Right cardiac atrium (tissue), 5 donors: ENCODE data around the gene NCL. TPM values are rescaled to one million over a fixed set of nuclear protein-coding genes. Genes with fewer than 3 reads are reported as not detected.
"Not testable (repeated sequence)": the region's sequence is repeated elsewhere in the genome, so short reads cannot be mapped to it uniquely, and the experiment has no call there.

Source experiments
- ATAC-seq, 2 donors: fragments of 200-7000 bp; cut with Tn5 transposase; one replicate each; pipeline versions ENCODE4 v1.8.0 to v1.9.1; 2020; ENCODE audit warnings: moderate library complexity in 2 of 2, mild to moderate bottlenecking in 1 of 2
- DNase-seq, 3 donors: peaks; one replicate each; pipeline ENCODE4 v3.0.0-alpha.2; 2020
- H3K27ac ChIP-seq: one replicate; pipeline ENCODE4 v1.5.1; 2013; ENCODE audit warnings: mild to moderate bottlenecking, low read length, control low read depth, moderate library complexity
- H3K27me3 ChIP-seq: one replicate; pipeline ENCODE4 v1.6.1; 2013; ENCODE audit not compliant: control insufficient read depth, insufficient read depth
- H3K4me1 ChIP-seq: one replicate; pipeline ENCODE4 v1.6.1; 2013; ENCODE audit warnings: low read length; ENCODE audit not compliant: control insufficient read depth, insufficient read depth
- H3K4me3 ChIP-seq: one replicate; pipeline ENCODE4 v1.5.1; 2013; ENCODE audit warnings: low read length, control low read depth
- H3K9me3 ChIP-seq: one replicate; pipeline ENCODE4 v1.6.1; 2013; ENCODE audit warnings: low read length; ENCODE audit not compliant: control insufficient read depth
- WGBS: extraction: QIAGEN DNeasy Blood & Tissue Kit; methylation state at CpG from one replicate; pipeline ENCODE4 v1.1.7; 2013; 5-methylcytosine and 5-hydroxymethylcytosine counted together
- intact Hi-C, 4 donors: fragments of 100-400 bp; cut with DNase I; formaldehyde crosslinking; loops; one replicate each; pipeline versions ENCODE4 v1.11.0 to v1.14.0; 2022 to 2023
- polyA plus RNA-seq: library from polyadenylated mRNA; stranded (reverse); fragments of 200-250 nt; gene quantifications from one replicate; pipeline ENCODE4 v1.2.3, GENCODE V29; 2013
- total RNA-seq, 4 donors: library from RNA; stranded (reverse); fragmentation: NEBNext Ultra II Directional; extraction: Animal tissue kit (Norgen Biotek cat#: 25700); gene quantifications; one replicate each; pipeline ENCODE4 v1.2.1, GENCODE V29; 2021
- donor health status: healthy with polysubstance abuse.
- donor health status: DM: no; HTN: yes; CAD: no.
- donor health status: DM: no; HTN: no; CAD: no.
- donor health status: DM: no; HTN: yes; CAD: no; lungs with severe emphysema.
- donor health status: DM: yes; HTN: yes; CAD: no.

Gene NCL
- total and polyA plus RNA-seq, 5 donors, result 122 to 327 (median 253) TPM

- intact Hi-C loops, result loop anchor here in 2 of 4 donors (10.0 kb wide), 1 partner anchor 352 kb away; no protein-coding TSS in a partner anchor
- ATAC-seq (no peak), DNase-seq (no peak)
- no peak overlapping the region for H3K27ac ChIP-seq
- H3K4me1 ChIP-seq, result no peaks in the 10 kb centered on the region
- H3K27me3 ChIP-seq, result no peaks in the 10 kb centered on the region
- no peaks in the 10 kb centered on the region for H3K9me3 ChIP-seq
- H3K4me3 ChIP-seq, result no peak overlapping the region
- WGBS, result 78% methylated on average over 6 of the region's 6 CpGs
Measured at GRCh38 chr2:231456295-231457004, 7.8 kb downstream of the NCL start.

DNA sequence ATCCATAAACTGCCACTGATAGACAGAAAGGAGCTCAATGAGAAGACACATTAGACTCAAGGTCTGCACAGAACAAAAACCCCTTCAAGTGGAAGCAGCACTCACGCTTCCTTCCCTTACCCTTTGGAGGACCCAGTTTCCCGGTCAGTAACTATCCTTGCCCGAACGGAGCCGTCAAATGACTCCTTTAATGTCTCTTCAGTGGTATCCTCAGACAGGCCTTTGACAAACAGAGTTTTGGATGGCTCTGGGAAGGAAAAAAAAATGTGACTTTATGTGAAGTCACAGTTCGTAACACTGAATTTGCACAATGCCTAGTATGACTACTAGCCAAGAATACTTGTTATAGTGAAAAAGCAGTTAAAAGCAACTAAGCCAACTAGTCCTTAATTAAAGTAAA lies 8.4 kb downstream of the NCL start:
- Histone ChIP-seq H3K4me1 (no peaks in the 10 kb centered on the region), H3K4me3 (no peak overlapping the region), H3K27ac (no peak overlapping the region), H3K27me3 (no peaks in the 10 kb centered on the region), H3K9me3 (no peaks in the 10 kb centered on the region)
- ATAC-seq, result no peak
- 88% methylated on average over 6 of the region's 6 CpGs for WGBS
- intact Hi-C loops, result loop anchor here in 2 of 4 donors (10.0 kb wide), 1 partner anchor 351 kb away; no protein-coding TSS in a partner anchor
- DNase-seq, result no peak

- Histone ChIP-seq H3K9me3 (no peaks in the 10 kb centered on the region), H3K4me3 (no peak overlapping the region), H3K4me1 (no peaks in the 10 kb centered on the region), H3K27ac (no peak overlapping the region), H3K27me3 (no peaks in the 10 kb centered on the region)
- DNase-seq (no peak), ATAC-seq (no peak)
- intact Hi-C loops, result loop anchor here in 2 of 4 donors (10.0 kb wide), 1 partner anchor 350 kb away; no protein-coding TSS in a partner anchor
- WGBS, result 84% methylated on average over 11 of the region's 11 CpGs
Measured at GRCh38 chr2:231455222-231455621, 9.1 kb downstream of the NCL start.

DNA sequence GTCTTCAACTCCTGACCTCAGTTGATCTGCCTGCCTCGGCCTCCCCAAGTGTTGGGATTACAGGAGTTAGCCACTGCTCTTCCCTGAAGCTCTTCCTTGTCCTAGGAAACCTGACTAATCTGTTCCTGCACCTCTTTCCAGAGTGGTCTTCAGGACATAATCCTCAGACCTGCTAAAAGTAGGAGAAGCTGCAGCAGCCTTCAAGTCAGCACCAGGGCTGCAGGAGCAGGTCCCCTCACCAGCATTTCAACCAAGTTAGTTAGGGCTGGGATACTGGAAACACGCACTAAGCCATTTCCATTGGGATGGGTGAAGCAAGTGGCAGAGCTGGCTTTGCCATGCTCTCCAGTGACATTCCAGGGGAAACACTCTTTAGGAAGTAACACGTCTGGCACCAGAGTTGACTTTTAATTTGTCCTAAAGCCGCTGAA lies 9.9 kb downstream of the NCL start:
- Histone ChIP-seq H3K4me3 (no peak overlapping the region), H3K9me3 (no peaks in the 10 kb centered on the region), H3K27me3 (no peaks in the 10 kb centered on the region), H3K27ac (no peak overlapping the region), H3K4me1 (no peaks in the 10 kb centered on the region)
- DNase-seq, result no peak
- intact Hi-C loops, result loop anchor here in 2 of 4 donors (5.0 to 10.0 kb wide), 2 partner anchors 227 to 350 kb away; no protein-coding TSS in a partner anchor
- no peak for ATAC-seq
- 76% methylated on average over 4 of the region's 4 CpGs for WGBS

- H3K27me3 ChIP-seq, result no peaks in the 10 kb centered on the region
- intact Hi-C loops, result loop anchor here in 2 of 4 donors (5.0 to 10.0 kb wide), 2 partner anchors 226 to 348 kb away; no protein-coding TSS in a partner anchor
- no peaks in the 10 kb centered on the region for H3K4me1 ChIP-seq
- DNase-seq (no peak), ATAC-seq (peak; percentile 22 to 31)
- H3K4me3 ChIP-seq, result no peak overlapping the region
- H3K9me3 ChIP-seq, result no peaks in the 10 kb centered on the region
- WGBS, result 71% methylated on average over 10 of the region's 10 CpGs
- no peak overlapping the region for H3K27ac ChIP-seq
Measured at GRCh38 chr2:231452799-231453508, 11.3 kb downstream of the NCL start.

- H3K9me3 ChIP-seq, result no peaks in the 10 kb centered on the region
- DNase-seq (no peak), ATAC-seq (no peak)
- no peaks in the 10 kb centered on the region for H3K27me3 ChIP-seq
- H3K4me1 ChIP-seq, result no peaks in the 10 kb centered on the region
- WGBS, result 92% methylated on average over 4 of the region's 4 CpGs
- no peak overlapping the region for H3K4me3 ChIP-seq
- intact Hi-C loops, result loop anchor here in 2 of 4 donors (5.0 to 10.0 kb wide), 2 partner anchors 223 to 346 kb away; no protein-coding TSS in a partner anchor
- H3K27ac ChIP-seq, result no peak overlapping the region
Measured at GRCh38 chr2:231450548-231450989, 13.7 kb downstream of the NCL start.

GRCh38 chr2:231449503-231450054 lies 14.7 kb downstream of the NCL start:
- no peak overlapping the region for H3K27ac ChIP-seq
- ATAC-seq (no peak), DNase-seq (no peak)
- H3K9me3 ChIP-seq, result no peaks in the 10 kb centered on the region
- H3K27me3 ChIP-seq, result no peaks in the 10 kb centered on the region
- intact Hi-C loops, result loop anchor here in 2 of 4 donors (5.0 to 10.0 kb wide), 2 partner anchors 222 to 345 kb away; no protein-coding TSS in a partner anchor
- 91% methylated on average over 4 of the region's 4 CpGs for WGBS
- H3K4me1 ChIP-seq, result no peaks in the 10 kb centered on the region
- H3K4me3 ChIP-seq, result no peak overlapping the region

DNA sequence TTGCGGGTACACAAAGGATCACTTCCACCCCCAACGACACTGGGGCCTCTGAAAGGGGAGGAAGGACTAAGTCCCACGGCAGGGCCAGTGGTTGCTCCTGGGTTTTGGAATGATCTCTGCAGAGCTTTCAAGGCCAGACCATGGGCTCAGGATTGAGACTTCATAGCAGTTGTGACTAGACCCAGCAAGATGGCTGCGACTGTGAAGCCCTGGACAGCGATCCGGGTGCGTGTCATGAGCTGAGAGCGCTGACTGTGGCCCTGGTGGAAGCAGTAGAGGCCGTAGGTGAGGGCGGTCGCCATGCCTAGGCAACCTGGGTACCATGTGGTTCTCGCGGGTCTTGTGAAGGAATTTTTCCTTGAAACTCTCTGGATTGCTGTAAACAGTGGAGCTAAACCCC lies 27.3 kb downstream of the NCL start:
- WGBS, result 89% methylated on average over 13 of the region's 13 CpGs
- Histone ChIP-seq H3K27me3 (no peaks in the 10 kb centered on the region), H3K4me3 (no peak overlapping the region), H3K9me3 (no peaks in the 10 kb centered on the region), H3K27ac (no peak overlapping the region), H3K4me1 (no peaks in the 10 kb centered on the region)
- ATAC-seq (no peak), DNase-seq (no peak)
- intact Hi-C loops, result no loop called here

GRCh38 chr2:231433990-231434389 lies 30.3 kb downstream of the NCL start:
- WGBS, result 77% methylated on average over 8 of the region's 8 CpGs
- Histone ChIP-seq H3K27ac (no peak overlapping the region), H3K4me1 (no peaks in the 10 kb centered on the region), H3K9me3 (no peaks in the 10 kb centered on the region), H3K4me3 (no peak overlapping the region), H3K27me3 (no peaks in the 10 kb centered on the region)
- no peak for ATAC-seq
- intact Hi-C loops, result no loop called here
- DNase-seq, result no peak

- H3K9me3 ChIP-seq, result no peaks in the 10 kb centered on the region
- H3K27ac ChIP-seq, result no peak overlapping the region
- WGBS, result 96% methylated on average over 4 of the region's 4 CpGs
- H3K4me3 ChIP-seq, result no peak overlapping the region
- intact Hi-C loops, result no loop called here
- ATAC-seq (no peak), DNase-seq (no peak)
- no peaks in the 10 kb centered on the region for H3K4me1 ChIP-seq
- no peaks in the 10 kb centered on the region for H3K27me3 ChIP-seq
Measured at GRCh38 chr2:231431606-231432005, 32.7 kb downstream of the NCL start.

DNA sequence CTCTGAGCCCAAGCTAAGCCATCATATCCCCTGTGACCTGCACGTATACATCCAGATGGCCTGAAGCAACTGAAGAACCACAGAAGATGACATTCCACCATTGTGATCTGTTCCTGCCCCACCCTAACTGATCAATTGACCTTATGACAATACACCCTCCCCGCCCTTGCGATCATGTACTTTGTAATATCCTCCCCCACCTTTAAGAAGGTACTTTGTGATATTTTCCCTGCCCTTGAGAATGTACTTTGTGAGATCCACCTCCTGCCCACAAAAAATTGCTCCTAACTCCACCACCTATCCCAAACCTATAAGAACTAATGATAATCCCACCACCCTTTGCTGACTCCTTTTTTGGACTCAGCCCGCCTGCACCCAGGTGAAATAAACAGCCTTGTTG lies 33.8 kb downstream of the NCL start:
- not testable (repeated sequence) for ATAC-seq, DNase-seq, H3K27me3 ChIP-seq

More for the DNA sequence above, 33.8 kb downstream of the NCL start:
- H3K4me1 ChIP-seq, intact Hi-C loops, H3K9me3 ChIP-seq, H3K27ac ChIP-seq, H3K4me3 ChIP-seq: not testable (repeated sequence)
- 89% methylated on average over 4 of the region's 4 CpGs for WGBS
